CD4-positive, alpha-beta T cell treated with Interleukin-6 for 4 hours (primary cell): ENCODE measurements around the gene CTSZ.
"Not testable (repeated sequence)": the region's sequence is repeated elsewhere in the genome, so short reads cannot be mapped to it uniquely, and the experiment has no call there.

Experiments
- DNase-seq: peaks from one replicate; pipeline ENCODE4 v3.0.0-alpha.2; 2020; ENCODE audit warnings: mixed read lengths

Gene CTSZ

GRCh38 chr20:59006864-59007664 lies at the start of gene CTSZ:
Gene CTSZ (minus strand): TSS chr20:59007254. CDS start chr20:59007128, 126 bp downstream.
- DNase-seq: peak; percentile 59

GRCh38 chr20:59055302-59055701 lies 48.2 kb upstream of the CTSZ start:
- peak; percentile 35 for DNase-seq

GRCh38 chr20:59051666-59052185 lies 44.7 kb upstream of the CTSZ start:
- DNase-seq: no peak

GRCh38 chr20:59050437-59050836 lies 43.4 kb upstream of the CTSZ start:
- no peak for DNase-seq

GRCh38 chr20:59048681-59049030 lies 41.6 kb upstream of the CTSZ start:
- no peak for DNase-seq

GRCh38 chr20:59047938-59048680 lies 41.1 kb upstream of the CTSZ start:
- no peak for DNase-seq

- DNase-seq: no peak
Observed at GRCh38 chr20:59046862-59047261, 39.8 kb upstream of the CTSZ start.

GRCh38 chr20:59044796-59045195 lies 37.7 kb upstream of the CTSZ start:
- DNase-seq: no peak

- no peak for DNase-seq
Observed at GRCh38 chr20:59044295-59044694, 37.2 kb upstream of the CTSZ start.

- no peak for DNase-seq
Observed at GRCh38 chr20:59043698-59044097, 36.6 kb upstream of the CTSZ start.

GRCh38 chr20:59042796-59043631 lies 36.0 kb upstream of the CTSZ start:
- peak; percentile 96 for DNase-seq

- no peak for DNase-seq
Observed at GRCh38 chr20:59042151-59042795, 35.2 kb upstream of the CTSZ start, which contains the start of gene PRELID3B. Gene PRELID3B (minus strand): TSS chr20:59042786. CDS start chr20:59042730, 56 bp downstream.

GRCh38 chr20:59041487-59041886 lies 34.4 kb upstream of the CTSZ start:
- not testable (repeated sequence) for DNase-seq

- no peak for DNase-seq
Observed at GRCh38 chr20:59040667-59041066, 33.6 kb upstream of the CTSZ start.

GRCh38 chr20:59039233-59039632 lies 32.2 kb upstream of the CTSZ start:
- no peak for DNase-seq

- DNase-seq: no peak
Observed at GRCh38 chr20:59037386-59037785, 30.3 kb upstream of the CTSZ start.

- no peak for DNase-seq
Observed at GRCh38 chr20:59035381-59035780, 28.3 kb upstream of the CTSZ start.

GRCh38 chr20:59033616-59034165 lies 26.6 kb upstream of the CTSZ start:
- no peak for DNase-seq

- no peak for DNase-seq
Observed at GRCh38 chr20:59033093-59033492, 26.0 kb upstream of the CTSZ start.

GRCh38 chr20:59032713-59033059 lies 25.6 kb upstream of the CTSZ start:
- no peak for DNase-seq

- DNase-seq: peak; percentile 99
Observed at GRCh38 chr20:59032023-59032712, 25.1 kb upstream of the CTSZ start, which contains the start of gene ATP5F1E. Gene ATP5F1E (minus strand): TSS chr20:59032335. CDS start chr20:59032251, 84 bp downstream.
